ENCODE results near the gene HPGD.

HPGD gene

DNA sequence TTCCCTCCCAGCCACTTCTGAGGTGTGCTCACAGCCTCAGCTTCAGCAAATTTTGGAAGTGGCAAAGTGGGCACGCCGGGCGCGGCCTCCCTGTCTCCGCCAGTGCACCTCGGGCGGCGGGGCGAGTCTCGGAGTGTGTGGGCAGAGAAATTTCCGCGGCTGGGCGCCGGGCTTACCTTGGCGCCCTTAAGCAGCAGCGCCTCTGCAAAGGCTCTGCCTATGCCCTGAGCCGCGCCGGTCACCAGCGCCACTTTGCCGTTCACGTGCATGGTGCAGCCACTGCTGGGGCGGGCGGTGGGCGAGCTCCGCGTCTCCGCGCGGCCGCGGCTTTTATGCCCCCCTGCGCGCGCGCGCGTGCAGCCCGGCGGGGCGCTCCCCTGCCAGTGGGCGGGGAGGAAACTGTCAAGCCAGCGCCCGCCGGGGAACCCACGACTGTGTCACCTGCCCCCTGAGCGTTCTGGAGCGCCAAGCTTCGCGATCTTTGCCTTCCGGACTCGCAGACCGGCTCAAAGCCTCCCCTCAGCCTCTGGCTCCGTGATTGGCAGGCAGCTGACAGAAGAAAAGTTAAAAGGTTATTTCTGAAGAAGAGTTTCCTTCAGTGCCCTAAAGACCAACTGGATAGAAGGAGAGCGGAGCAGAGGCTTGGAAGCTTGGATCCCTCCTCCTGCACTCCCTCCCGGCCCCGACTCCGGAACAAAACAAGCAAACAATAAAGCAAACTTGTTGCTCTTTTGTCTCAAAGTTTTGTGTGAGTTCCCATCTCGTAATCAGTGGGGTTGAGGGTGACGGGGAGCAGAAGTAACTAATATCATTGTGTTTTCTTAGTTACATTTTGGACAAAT lies at the start of gene HPGD:
Gene HPGD, minus strand, starts transcription at position 306 of the 842 bp plus-strand sequence. Its CDS starts 37 bp downstream, at position 269.
- DNase-seq = peak; percentile 37

DNA sequence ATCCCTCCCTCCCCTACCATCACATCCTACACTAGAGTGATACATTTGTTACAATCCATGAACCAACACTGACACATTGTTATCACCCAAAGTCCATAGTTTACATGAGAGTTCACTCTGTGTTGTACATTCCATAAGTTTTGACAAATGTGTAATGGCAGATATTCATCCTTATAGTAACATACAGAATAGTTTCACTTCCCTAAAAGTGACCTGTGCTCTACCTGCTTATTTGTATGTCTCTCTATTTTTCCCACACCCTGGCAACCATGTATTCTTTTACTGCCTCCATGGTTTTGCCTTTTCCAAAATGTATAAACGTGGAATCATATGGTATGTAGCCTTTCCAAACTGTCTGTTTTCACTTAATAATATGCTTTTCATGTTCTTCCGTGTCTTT lies 42.2 kb upstream of the HPGD start:
- DNase-seq = no peak

DNA sequence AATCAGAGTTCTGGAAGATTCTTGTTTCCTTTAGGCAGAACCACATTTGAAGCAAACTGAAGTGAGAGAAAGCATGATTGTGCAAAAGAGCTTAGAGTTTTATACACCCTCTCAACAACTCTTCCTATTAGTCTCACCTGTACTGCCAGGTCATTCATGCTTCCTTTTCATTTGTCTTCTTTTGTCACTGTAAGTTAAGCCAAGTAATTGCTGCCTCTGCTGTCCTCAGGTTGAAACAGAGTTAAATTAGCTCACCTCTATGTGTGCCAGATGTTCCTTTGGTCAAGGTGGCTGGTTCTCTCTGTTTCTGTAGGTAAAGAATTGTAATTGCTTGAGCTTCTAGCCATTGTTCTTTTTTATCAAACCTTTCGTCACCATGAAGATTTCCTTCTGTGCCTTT lies 41.1 kb upstream of the HPGD start:
- DNase-seq = no peak

DNA sequence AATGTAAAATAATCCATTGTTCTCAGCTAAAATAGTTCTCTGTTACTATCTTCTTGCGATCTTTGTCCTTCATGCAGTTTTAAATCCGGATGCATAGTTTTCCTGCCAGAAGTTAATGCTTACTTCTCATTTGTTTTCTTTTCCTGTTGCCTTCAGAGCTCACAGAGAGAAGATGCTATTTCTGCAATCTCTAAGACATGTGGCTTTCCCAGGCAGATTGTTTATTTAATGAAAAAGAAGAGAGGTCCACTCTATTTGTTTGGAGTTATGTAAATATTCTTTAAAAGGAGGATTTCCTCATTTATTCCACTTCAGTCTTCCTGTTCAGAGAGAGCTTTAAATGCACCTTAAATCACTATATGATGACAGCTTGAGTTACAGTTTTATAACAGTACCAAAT lies 39.3 kb upstream of the HPGD start:
- no peak for DNase-seq

DNA sequence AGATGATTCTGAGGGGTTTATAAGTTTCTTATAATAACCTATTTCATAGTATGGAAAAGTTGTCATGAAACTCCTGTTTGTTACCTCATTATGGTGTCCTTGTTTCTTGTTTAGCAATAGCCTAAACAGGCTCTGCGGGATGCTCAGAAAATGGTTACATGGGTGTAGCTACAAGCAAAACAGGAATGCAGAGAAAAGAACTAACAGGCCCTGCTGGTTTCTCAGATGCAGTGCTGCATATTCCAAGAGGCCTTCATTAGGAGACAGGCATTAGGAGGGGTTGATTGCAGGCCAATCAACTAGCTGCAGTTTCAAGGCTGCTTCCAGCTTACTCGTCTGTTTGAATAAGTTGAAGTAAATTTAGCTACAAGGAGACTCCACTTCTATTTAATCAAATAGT lies 37.6 kb upstream of the HPGD start:
- no peak for DNase-seq

DNA sequence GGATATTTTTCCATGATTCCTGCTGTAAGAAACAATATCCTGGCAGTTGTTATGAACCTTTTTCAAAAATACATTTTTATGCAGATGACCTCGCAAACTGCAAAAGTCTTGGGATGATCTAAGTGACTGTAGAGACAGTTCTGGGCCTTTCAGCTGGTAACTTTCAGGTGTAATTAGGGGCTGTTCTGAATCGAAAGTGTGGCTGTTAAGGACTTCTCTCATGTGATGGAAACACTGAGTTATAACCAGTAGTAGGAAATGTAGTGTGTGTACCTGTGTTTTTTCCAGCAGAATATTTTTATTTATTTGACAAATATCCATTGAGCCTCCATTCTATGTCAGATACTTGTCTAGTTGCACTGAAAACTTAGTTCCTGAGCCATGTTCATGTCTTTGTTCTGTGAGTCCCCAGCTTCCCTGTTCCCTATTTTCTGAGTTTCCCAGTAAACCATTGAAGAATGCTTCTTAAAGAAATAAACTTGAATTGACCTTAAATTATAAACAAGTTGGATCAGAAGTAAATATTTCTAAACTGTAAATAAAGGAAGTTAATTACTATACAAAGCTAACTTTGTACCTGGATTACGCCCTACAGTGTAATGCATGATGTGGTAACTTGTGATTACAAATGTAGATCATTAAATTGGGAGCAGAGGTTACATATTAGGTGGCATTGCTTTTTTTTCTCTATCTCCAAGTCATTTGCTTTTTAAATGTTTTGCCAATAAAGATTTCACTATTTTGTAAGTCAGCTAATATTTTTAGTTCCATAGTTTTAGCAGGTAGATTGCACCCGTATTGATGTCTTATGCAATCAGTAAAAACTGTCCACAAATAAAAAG lies 33.7 kb upstream of the HPGD start:
- DNase-seq = no peak

DNA sequence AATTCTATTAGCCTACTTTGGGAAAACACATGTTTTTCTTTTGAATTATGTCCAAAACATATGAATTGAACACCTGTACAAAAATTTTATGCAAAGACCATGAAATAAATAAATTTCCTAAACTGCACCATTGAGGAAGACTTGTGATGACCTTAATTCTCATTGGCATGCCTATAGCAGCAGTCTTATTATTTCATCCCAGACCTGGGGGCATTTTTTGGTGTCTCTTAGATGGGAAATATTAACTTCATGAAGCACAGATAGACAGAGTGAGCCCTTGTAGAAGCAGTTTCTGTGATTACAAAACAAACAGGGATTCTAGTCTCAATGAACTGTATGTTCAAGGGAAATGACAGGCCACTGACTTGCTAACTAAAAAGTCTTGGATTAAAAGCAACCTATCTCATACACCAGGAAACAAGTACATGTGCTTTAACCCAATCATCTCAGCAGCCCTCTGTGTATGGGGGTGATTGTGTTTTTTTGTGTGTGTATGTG lies 32.0 kb upstream of the HPGD start:
- DNase-seq = no peak

DNA sequence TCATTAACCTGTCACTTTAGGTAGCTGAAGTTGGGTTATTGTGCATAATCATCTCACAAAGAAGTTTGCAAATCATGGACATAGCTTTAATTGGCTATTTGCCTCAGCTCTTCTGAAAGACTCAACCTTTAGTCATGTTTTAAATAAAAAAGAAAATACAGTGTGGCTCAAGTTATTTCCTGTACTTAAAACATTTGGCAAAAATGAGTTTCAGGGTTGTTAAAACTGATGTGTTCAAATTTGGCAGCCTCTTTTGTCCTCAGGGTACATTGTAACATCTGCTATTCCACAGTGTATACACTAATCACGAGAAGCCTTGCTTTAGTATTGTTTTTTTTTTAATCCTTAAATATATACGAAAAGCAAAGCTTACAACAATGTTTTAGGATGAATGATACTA lies 31.5 kb upstream of the HPGD start:
- DNase-seq = no peak

DNA sequence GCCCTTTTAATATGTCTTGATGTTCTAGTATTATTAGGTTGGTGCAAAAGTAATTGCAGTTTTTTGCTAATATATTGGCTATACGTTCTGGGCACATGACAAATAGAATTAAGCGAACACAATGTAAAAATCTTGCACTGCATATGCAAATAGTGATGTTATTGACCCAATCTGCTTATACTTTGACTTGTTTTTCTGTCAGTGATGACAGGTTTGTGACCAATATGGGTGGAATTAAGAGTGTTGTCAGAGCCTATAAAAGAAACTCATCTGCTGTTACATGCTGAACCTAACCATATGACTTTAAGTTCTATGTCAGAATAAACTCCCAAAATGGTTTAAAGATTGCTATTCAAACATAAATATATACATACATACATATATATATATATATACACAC lies 30.7 kb upstream of the HPGD start:
- no peak for DNase-seq

DNA sequence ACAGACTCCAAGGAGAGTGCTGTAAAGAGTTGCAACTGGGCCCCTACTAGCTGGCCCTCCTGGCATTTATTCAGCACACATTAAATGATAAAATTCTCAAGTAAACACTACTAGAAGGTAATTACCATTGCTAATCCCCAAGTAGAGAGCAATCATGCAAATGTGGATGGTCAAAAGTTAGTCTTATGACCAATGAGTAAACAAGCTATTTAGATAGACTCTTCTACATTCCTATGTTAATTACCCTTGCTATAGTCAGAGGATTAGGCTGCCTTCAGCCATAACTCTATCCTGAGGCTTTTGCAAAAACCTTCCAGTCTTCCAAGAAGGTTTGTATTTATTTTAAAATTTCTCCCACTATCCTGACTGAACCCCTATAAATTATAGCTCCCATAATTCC lies 28.3 kb upstream of the HPGD start:
- no peak for DNase-seq

DNA sequence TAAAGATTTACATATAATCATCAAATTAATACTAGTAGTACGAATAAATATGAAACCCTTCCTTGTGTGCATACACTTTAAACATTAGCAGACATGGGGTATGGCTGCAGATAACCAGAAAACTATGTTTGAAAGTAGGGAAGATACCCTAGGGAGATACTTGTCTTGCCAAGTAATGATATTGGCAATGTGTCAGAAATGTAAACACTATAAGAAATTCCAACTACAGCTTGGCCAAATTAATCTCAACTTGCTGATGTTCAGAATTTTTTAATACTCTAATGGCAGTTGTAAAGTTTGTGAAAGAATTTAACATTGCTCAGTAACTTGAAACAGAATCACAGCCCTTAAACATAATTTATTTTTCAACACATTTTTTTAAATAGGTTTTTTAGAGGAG lies 27.4 kb upstream of the HPGD start:
- no peak for DNase-seq

DNA sequence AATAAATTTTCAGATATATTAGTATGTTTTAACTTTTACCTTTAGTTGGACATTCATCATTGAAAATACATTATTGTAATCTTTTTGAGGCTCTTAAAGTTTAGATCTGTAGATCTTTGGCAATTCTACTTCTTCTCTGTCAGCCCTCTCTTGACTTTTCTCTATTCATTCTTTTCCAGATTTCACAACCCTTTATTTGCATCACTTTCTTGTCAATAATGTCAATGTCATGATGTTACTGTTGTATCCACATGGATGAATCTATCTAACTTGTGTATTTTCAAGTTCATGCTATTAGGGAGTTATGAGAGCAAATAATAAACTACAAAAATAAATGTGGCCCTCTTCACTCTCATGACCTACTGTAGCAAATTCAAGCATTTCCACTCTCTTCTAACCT lies 23.0 kb upstream of the HPGD start:
- no peak for DNase-seq

DNA sequence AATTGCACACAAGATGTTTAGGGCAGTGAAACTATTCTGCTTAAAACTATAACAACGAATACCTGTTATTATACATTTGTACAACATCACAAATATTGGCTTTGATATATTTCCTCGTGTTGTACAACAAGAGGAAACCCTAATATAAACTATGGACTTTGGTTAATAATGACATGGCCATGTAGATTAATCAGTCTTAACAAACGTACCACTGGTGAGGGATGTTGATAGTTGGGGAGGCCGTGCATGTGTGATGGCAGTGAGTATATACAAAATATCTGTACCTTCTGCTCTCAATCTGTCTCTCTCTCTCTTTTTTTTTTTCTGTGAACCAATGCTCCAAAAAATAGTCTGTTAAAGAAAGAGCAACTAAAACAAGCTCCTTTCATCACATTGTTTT lies 22.2 kb upstream of the HPGD start:
- DNase-seq = no peak

DNA sequence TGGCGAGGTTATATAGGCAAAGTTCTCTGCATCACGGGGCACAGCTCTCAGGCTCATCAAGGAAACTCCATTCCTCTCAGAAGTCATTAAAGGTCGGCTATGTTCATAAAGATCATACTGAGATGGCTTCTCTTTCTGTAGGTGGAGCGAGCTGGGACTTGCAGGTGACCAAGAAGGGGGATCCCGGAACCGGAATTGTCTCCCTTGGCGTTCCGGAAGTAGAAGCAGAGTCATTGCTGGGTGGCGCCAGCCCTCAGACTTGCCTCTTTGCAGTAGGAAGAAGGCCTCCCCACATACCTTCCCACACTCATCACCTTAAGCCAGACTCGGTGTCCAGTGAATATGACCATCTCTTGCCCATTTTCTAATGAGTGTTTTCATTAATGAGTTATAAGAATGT lies 17.9 kb upstream of the HPGD start:
- no peak for DNase-seq

DNA sequence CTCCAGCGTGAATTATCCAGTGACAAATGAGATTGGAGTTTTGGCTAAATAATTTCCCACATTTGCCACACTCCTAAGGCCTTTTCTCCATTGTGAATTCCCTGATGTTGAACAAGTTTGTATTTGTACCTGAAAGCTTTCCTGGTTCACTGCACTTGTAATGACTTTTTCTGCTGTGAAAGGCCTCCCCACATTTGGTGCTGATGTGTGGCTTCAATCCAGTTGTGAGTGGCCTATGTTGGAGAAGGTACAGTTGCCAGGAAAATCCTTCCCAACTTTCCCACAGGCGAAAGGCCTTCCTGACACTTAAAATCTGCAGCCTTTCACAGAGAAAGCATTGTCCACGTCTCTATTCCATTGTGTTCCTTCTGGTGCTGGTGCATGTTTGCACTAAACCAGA lies 17.3 kb upstream of the HPGD start:
- no peak for DNase-seq

DNA sequence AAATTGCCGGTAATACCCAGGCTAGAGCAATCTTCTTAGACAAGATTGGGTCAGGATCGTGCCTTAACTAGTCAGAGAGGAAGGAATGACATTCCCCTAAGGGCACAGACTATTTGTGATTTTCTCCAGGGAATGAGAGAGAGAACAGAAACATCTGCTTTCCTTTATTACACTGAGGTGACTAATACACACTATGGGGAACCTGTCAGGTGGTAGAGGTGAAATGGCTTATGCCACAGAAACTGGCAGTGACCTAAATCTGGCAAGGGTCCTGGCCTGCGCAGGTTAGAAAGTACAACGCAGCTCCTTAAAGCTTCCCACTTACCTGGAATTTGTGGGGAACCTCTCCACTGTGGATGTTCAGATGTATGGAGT lies 16.6 kb upstream of the HPGD start:
- DNase-seq = no peak

DNA sequence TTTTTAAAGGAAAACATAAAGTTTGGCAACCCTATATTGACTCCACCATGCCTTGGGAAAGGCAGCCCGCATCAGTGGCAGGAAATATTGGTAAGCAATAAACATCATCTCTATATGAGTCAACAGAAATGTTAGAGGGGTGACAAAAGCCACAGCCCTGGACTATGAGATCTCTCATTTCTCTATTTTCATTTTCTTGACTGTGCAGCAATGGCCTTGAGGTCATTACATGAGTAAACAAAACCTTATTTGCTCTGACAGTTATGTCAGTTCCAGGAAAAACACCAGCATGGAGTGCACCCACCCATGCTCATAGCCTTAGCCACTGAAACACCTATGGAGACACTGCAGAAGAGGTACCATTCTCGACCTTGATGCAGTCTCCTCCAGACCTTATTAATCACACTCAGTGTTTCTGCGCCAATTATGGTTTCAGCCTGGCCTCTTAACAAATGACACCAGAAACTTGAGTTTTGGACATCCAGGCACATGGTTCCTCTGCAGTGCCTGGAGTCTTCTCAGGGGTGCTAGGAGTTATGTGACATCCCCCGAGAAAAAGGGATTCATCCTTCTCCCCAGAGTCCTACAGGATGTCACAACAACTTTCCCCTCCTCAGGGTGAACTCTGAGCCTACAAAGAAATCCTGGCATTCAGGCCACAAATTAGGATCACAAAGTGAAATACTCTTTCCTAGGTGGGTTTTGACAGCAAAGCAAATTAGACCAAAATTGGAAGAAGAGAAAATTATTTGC lies 16.0 kb upstream of the HPGD start:
- DNase-seq = no peak

DNA sequence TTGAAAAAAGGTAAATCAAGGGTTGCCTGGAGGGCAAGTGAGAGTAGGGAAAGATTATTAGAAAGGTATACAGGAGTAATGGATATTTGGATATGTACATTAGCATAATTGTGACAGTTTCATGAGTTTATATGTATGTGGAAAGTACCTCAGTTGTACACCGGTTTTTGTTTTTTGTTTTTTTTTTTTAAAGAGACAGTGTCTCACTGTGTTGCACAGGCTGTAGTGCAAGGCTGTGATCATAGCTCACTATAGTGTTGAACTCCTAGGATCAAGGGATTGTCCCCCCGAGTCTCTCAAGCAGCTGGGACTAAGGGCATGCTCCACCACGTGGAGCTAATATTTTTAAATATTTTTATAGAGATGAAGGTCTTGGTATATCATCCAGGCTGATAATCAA lies 15.3 kb upstream of the HPGD start:
- no peak for DNase-seq

DNA sequence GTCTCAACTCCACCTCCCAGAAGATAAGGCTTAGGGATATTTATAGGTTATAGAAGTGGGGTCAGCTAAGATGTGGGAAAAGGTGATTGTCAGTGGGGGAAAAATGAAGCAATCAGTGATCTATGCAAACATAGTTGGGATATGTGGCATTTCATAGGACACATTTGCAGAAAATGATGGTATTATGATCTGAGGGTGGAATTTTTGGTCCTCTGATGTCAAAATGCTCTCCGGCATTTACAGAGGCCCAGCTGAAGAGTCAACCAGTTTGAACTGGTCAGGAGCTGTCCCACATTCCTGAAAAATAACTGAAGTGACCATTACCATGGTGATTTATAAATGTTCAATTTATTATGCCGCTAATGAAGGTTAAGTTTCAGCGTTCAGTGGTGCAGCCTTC lies 12.2 kb upstream of the HPGD start:
- DNase-seq = no peak

DNA sequence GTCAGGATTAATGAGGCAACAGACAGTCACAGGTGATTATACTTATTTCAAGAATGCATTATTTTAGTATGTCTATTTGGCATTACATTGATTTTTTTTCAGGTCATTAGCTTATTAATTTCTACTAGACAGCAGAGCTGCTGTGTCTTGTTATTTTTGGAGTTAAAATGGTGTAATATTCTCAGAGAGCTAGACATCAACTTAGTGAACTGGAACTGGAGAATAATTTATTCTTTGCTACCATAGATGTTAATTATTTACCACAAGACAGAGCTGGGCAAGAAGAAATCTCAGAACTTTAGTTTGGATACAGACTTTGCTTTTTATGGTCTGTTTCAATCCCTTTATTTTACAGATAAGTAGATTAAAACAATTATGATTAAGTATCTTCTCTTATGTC lies 10.2 kb upstream of the HPGD start:
- DNase-seq = no peak

DNA sequence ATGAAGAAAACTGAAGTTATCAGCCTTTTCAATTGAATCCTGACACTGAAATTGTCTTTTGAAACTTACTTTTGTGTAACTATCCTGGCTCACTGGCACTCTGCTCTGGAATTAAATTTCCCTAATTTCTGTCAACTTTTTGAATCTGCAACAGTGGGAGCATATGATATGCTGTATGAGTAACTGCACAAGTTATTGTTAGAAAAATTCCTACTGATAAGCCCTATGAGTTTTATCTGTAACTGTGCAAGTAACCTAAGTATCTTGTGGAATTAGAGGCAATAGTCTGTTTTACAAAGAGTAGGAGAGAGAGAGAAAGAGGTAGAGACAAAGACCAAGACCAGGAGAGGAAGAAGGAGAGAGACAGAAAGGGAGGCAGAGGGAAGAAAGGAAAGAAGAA lies 9.2 kb upstream of the HPGD start:
- DNase-seq = no peak

DNA sequence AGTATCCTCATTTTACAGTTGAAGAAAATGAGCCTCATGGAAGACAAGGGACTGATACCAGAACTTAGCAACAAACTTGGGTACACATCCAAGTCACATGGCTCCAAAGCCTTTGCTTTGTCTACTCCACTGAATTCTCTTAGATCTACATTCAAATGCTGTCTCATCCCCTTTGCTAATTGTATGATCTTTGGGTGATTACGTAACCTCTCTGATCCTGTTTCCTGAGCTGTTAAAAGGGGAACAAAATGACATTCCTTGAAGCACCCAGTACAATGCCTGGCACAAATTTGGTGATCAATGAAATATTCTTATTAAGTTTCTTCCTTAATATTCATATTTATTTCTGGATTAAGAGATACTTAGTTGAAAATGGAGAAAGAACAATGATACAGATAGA lies 5.9 kb upstream of the HPGD start:
- DNase-seq = no peak

DNA sequence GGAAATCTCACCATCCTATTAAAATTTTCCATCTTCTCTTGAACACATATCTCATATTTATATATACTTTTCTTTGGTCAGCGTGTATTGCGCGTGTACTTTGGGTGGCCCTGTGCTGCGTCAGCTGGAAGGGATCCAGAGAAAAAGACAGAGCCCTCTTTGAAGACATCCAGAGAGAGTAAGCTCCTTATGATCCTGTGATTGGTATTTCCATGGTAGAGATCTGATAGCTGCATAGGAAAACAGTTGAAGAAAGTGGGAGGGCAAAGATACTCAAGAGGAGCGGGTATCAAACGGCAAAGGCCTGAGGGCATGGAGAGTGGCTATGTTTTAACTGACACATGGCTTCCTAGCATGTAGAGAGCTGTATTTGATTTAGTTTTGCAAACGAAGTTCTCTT lies 4.4 kb upstream of the HPGD start:
- no peak for DNase-seq

DNA sequence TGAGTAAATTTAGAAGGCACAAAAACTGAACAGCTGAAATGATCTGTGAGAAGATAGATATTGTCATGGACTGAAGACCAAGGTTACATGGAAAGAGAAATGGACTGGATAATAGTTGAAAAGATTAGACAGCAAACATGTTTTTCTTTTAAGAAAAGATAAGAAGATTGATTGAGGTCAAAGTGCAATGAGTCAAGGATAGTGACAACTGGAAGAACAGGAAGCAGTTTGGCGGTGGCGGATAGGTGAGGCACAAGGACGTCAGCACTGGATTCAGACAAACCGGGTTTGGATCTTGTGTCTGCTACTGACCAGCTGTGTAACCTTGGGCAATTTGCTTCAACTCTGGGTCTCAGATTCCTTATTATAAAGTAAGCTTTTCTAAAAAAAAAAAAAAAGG lies 2.0 kb upstream of the HPGD start:
- DNase-seq = no peak

Measured in NCI-H1105 treated with DMSO at 0.1 percent for 48 hours (cell line).